ENCODE results near the gene ADAMTS8.

ADAMTS8 gene

DNA sequence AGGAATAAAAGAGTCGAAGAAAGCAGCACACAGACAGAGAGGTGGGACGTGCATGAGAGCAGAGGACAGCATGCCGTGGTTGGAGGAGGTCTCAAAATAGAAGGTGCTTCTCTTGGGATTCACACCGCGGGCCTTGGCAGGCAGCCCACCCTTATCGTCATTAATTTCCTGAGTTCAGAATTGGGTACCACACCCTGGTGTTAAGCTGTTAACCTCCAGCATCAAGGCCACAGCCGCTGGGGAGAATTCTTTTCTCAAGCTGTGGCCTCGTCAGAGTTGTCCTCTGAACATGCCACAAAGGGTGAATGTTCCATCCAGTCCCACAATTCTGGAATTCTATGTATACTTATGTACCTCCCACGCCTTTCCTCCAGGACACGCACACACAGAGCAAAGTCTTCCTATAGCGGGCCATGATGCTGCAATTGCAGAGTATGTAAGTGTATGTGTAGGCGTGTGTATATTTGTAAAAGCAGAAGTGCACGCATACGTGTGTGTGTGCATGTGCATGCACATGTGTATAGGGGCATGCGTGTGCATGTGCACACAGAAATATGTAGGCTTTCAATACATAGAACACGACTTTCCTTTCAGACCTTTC lies 39.0 kb downstream of the ADAMTS8 start:
- no peak for DNase-seq

DNA sequence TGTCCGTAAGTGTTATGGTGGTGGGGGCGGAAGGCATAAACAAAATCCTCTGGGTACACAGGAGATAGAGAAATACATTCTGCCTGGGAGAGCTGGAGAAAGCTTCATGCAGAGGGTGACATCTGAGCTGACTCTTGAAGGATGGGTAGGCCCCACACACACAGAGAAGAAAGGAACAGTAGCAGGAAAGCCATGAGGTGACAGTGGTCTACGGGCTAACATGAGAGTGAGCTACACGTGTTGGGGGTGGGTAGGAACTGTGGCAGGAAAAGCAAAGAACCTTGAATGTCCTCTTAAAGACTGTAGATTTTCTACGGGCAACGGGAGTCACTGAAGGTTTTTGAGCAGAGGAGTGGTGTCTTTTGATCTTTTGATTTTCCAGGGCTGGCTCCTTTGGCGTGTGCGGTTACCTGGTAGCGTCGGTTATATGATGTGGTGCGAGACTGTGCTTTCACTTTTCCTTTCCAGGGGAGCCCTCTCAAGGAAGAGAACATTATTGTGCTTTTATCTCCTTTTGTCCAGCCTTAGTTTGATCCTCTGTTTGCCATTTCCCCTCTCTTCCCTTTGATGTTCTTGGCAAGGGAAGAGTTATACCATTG lies 39.7 kb downstream of the ADAMTS8 start:
- no peak for DNase-seq

DNA sequence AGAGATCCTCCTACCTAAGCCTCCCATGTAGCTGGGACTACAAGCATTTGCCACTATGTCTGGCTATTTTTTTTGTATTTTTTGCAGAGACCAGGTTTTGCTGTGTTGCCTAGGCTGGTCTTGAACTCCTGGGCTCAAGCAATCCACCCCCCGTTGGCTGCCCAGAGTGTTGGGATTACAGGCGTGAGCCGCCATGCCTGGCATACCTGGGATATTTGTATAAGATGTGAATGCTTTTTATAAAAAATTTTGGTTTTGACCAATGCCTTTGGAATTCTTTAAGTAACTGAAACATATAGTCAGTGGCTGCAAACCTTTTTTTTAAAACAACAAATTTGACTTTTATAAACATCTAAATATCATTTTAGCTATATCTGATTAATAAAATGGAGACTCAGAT lies 42.4 kb downstream of the ADAMTS8 start:
- no peak for DNase-seq

DNA sequence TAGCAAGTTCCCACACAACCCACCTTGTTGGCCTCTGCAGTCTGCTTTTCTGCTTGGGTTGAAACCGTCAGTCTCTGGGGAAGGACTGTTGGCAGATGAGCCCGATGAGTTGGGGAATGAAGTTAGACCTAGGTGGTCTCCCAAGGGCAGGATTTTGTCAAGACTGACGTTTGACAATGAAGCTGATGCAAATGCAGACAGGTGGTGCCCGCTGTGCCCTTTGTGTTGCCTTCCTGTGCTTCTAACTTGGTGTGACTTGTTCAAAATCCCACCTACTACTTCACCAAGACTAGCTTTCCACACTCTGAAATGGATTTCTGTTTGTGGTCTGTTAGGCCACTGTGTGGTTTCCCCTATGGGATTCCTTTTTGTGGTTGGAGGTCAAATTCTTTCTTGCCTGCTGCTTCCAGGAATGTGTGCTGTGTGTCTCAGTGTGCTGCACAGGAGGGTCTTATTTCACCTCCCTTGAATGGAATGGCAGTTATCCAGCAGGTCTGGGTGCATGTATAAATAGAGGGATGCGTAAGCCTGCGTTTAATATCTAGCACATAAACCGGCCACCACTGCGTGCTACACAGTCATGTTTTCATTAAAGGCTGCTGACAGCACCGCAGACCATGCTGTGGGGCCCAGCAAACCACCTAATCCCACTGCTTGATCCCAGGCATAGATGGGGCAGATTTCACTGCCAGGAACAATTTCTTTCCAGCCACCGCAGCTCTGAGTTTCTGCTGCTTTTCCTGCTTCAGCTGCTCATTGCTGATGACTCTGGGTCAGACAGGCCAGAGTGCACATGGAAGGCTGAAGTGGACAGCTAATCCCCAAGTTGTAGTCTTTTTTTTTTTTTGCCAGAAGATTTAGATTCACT lies 44.8 kb downstream of the ADAMTS8 start:
- DNase-seq, result no peak

DNA sequence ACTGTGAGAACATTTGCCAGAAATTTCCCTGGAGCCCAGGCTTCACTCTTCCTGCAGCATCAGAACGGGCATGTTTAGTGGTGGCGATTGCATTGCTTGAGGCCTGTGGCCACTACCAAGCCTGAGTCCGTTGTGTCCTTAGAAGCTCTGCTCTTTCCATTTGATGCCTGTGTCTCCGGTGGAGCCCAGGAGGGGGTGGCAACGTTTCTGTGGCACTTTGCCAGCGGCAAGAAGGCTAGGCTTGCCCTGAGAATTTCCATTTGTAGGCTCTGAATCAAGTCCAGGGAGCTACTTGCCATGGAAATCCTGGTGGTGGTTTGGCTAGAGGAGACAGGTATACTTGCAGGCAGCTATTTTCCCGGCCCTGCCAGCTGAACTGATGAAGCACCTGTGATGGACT lies 47.1 kb downstream of the ADAMTS8 start:
- no peak for DNase-seq

DNA sequence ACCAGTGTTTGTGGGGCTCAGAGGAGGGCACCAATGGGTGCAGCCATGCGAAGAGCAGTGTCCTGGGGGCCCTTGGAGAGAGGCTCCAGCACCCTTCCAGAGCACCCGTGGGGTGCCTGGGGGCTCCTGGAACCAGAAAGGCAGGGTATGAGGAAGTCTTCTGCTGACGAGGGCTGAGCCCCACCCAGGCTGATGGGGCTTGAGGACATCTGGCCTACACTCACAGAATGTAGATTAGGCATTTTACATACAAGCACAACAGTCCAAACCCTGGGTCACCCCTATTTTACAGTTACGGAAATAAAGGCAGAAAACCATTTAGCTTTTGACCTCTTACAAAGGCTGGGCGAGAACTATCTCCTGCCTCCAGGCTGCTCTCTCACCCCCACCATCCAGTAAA lies 47.6 kb downstream of the ADAMTS8 start:
- no peak for DNase-seq

DNA sequence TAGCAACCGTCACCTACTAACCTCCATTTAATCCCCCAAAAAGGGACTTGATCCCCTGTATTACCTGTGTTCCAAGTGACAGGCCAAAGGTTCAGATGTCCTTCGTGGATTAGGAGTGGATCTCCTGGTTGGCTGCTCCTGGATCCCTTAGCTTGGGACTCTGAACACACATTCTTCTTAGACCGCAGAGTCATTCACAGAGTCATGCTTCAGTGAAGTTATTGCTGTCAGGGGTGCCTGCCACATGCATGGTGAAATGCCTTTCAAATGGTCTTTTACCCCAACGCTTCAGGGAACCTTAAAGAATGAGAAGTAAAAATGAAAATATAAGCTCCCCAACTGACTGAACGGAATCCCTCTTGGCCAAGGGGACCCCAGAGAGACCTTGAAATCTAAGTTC lies 49.1 kb downstream of the ADAMTS8 start:
- DNase-seq, result no peak

DNA sequence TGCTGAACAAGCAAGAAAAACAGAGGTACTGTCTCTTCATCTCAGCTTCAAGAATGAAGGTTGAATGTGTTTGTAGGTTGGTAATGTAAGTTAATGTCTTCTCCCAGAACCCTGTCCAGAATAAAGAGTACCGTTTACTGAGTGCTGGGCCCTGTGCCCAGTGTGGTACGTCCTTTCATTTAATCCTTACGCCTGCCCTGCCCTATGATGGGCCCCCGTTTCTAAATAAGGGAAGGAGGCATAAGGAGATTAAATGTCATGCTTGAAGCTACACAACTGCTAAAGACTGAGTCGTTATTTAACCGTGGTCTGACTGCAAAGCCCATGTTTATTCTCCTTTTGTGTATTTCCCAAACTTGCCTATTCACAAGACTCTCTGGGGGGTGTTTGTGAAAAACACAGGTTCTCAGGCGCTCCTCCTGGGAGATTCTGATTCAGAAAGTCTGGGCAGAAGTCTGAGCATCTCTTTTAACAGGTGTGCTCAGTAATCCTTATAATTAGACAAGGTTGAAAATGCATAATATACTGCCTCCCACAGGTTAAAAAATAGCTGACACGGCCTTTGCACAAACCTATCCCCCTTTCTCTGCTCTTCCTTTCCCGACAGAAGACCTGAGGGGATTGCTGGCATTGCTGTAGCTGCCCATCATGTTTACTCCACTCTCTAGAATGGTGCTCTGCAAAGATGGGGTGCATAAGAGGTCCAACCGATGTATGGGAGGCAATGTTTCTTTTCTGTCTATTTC lies 57.4 kb downstream of the ADAMTS8 start:
- DNase-seq, result peak in 1 of 2 experiments; percentile 4

DNA sequence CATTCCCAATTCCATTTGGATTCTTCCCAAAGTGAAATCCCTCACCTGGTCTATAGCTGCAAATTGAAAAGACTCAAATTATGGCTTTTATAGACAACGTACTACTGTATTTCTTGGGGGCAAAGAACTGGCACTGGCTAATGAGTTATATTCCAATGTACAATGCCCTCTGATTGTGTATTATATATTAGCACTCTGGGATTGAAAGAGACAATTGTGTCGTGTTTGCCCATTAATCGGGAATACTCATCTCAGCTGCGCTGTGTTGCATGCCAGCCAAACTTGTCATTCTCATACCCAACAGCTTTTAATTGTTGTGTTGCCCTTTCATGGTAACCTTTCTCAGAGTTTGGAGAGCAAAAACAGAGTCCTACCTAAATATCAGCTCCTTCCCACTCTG lies 58.7 kb downstream of the ADAMTS8 start:
- DNase-seq, result no peak

DNA sequence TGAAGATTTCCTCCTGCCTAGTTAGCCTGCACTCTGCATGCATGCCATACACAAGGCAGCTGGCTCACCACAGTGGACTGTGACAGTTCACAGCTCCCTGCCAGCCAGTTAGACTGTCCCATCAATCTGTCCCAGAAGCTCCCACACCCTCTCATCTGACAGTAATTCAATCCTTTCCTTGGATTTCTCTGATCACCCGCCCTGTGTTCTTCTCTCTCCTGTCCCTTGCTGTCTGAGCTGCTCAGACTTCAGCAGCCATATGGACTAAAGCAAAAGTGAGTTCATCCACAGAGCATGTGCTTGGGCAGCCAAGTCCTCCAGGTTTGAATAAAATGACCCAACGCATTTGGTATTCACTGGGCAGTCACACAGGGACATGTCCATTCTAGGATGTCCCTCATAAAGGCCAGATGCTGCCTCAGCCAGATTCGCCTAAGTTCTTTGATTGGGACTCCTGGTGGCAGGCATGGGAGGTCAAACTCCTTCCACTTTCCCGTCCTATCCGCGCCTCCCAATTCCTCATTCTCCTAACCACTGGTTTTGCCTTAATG lies 59.2 kb downstream of the ADAMTS8 start:
- DNase-seq, result no peak

DNA sequence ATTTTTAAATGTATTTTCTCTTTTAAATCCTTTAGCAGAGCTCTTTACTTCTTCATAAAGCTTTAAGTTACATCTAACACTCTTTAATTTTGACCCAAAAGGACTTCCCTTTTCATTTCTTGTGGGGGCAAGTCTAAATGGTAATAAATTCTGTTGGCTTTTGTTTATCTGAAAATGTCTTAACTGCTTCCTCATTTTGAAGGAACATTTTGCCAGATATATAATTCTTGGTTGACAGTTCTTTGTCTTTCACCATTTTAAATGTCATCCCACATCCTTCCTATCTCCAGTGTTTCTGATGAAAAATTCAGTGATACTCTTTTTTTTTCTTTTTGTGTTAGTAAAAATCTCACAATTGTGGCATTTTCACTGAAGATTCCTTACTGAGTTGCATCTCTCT lies 69.0 kb downstream of the ADAMTS8 start:
- no peak for DNase-seq

DNA sequence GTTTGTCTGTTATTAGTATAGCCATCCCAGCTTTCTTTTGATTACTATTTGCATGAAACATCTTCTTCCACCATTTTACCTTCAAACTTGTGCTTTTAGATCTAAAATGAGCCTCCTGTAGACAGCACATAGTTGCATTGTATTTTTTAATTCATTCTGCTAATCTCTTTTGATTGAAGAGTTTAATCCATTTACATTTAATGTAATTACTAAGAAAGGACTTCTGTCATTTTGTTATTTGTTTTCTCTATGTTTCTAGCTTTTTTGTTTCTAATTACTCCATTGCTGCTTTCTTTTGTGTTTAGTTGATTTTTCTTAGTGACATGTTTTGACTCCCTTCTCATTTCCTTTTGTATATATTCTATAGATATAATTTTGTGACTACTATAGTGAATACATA lies 70.0 kb downstream of the ADAMTS8 start:
- no peak for DNase-seq
